IPS-18a (cell line): ENCODE data around the gene PDZD2.

ENCODE experiments used
- H3K27ac ChIP-seq: one replicate; pipeline ENCODE4 v1.5.1; 2013; ENCODE audit warnings: low read length
- H3K27me3 ChIP-seq: one replicate; pipeline ENCODE4 v1.6.1; 2013; ENCODE audit warnings: mild to moderate bottlenecking, low read length; ENCODE audit not compliant: control insufficient read depth, insufficient read depth
- H3K36me3 ChIP-seq: one replicate; pipeline ENCODE4 v1.6.1; 2013; ENCODE audit warnings: low read depth, low read length; ENCODE audit not compliant: control insufficient read depth
- H3K4me1 ChIP-seq: one replicate; pipeline ENCODE4 v1.6.1; 2013; ENCODE audit warnings: low read depth, low read length; ENCODE audit not compliant: control insufficient read depth
- H3K4me3 ChIP-seq: one replicate; pipeline ENCODE4 v1.5.1; 2013; ENCODE audit warnings: low read length
- H3K9ac ChIP-seq: one replicate; pipeline ENCODE4 v1.6.1; 2013; ENCODE audit warnings: mild to moderate bottlenecking, low read length, moderate library complexity
- H3K9me3 ChIP-seq: one replicate; pipeline ENCODE4 v1.6.1; 2013; ENCODE audit warnings: low read depth, low read length; ENCODE audit not compliant: control insufficient read depth

The PDZD2 gene

GRCh38 chr5:31809050-31809870, 170.3 kb downstream of the PDZD2 start:
- no peak overlapping the region for H3K27ac ChIP-seq

GRCh38 chr5:31811210-31811609, 172.3 kb downstream of the PDZD2 start:
- Histone ChIP-seq H3K27ac (no peak overlapping the region), H3K4me3 (no peak overlapping the region), H3K9me3 (no peaks in the 10 kb centered on the region)

More at GRCh38 chr5:31809050-31809870, 170.3 kb downstream of the PDZD2 start:
- no peaks in the 10 kb centered on the region for H3K36me3 ChIP-seq
- no peaks in the 10 kb centered on the region for H3K9me3 ChIP-seq
- H3K9ac ChIP-seq, result no peak overlapping the region
- no peak overlapping the region for H3K4me3 ChIP-seq
- H3K27me3 ChIP-seq, result no peaks in the 10 kb centered on the region
- no peaks in the 10 kb centered on the region for H3K4me1 ChIP-seq

GRCh38 chr5:31815376-31815775, 176.4 kb downstream of the PDZD2 start:
- no peaks in the 10 kb centered on the region for H3K9me3 ChIP-seq
- H3K4me3 ChIP-seq, result no peak overlapping the region
- no peak overlapping the region for H3K27ac ChIP-seq
- H3K9ac ChIP-seq, result no peak overlapping the region
- no peaks in the 10 kb centered on the region for H3K36me3 ChIP-seq
- no peaks in the 10 kb centered on the region for H3K27me3 ChIP-seq
- no peaks in the 10 kb centered on the region for H3K4me1 ChIP-seq

More at GRCh38 chr5:31811210-31811609, 172.3 kb downstream of the PDZD2 start:
- no peak overlapping the region for H3K9ac ChIP-seq
- H3K27me3 ChIP-seq, result no peaks in the 10 kb centered on the region
- H3K4me1 ChIP-seq, result no peaks in the 10 kb centered on the region
- H3K36me3 ChIP-seq, result no peaks in the 10 kb centered on the region

GRCh38 chr5:31819926-31820516, 181.1 kb downstream of the PDZD2 start:
- H3K4me1 ChIP-seq, result no peaks in the 10 kb centered on the region
- no peaks in the 10 kb centered on the region for H3K9me3 ChIP-seq
- H3K27ac ChIP-seq, result no peak overlapping the region
- H3K4me3 ChIP-seq, result no peak overlapping the region
- no peaks in the 10 kb centered on the region for H3K27me3 ChIP-seq
- no peak overlapping the region for H3K9ac ChIP-seq
- H3K36me3 ChIP-seq, result no peaks in the 10 kb centered on the region

GRCh38 chr5:31823472-31823871, 184.5 kb downstream of the PDZD2 start:
- no peaks in the 10 kb centered on the region for H3K36me3 ChIP-seq
- no peaks in the 10 kb centered on the region for H3K9me3 ChIP-seq
- no peaks in the 10 kb centered on the region for H3K4me1 ChIP-seq
- no peak overlapping the region for H3K27ac ChIP-seq
- H3K4me3 ChIP-seq, result no peak overlapping the region
- no peaks in the 10 kb centered on the region for H3K27me3 ChIP-seq
- H3K9ac ChIP-seq, result no peak overlapping the region

- Histone ChIP-seq H3K36me3 (no peaks in the 10 kb centered on the region), H3K9ac (no peak overlapping the region), H3K4me3 (no peak overlapping the region), H3K27ac (no peak overlapping the region), H3K9me3 (no peaks in the 10 kb centered on the region), H3K27me3 (no peaks in the 10 kb centered on the region), H3K4me1 (no peaks in the 10 kb centered on the region)
Observed at GRCh38 chr5:31824869-31825517, 186.1 kb downstream of the PDZD2 start.

GRCh38 chr5:31825518-31826068, 186.7 kb downstream of the PDZD2 start:
- Histone ChIP-seq H3K4me3 (no peak overlapping the region), H3K27ac (no peak overlapping the region), H3K9ac (no peak overlapping the region), H3K4me1 (no peaks in the 10 kb centered on the region), H3K27me3 (no peaks in the 10 kb centered on the region), H3K9me3 (no peaks in the 10 kb centered on the region), H3K36me3 (no peaks in the 10 kb centered on the region)

GRCh38 chr5:31827867-31828266, 188.9 kb downstream of the PDZD2 start:
- Histone ChIP-seq H3K27ac (no peak overlapping the region), H3K9me3 (no peaks in the 10 kb centered on the region), H3K36me3 (no peaks in the 10 kb centered on the region)

GRCh38 chr5:31832966-31833365, 194.0 kb downstream of the PDZD2 start:
- Histone ChIP-seq H3K27ac (no peak overlapping the region), H3K27me3 (no peaks in the 10 kb centered on the region), H3K9ac (no peak overlapping the region), H3K4me1 (no peaks in the 10 kb centered on the region), H3K36me3 (no peaks in the 10 kb centered on the region), H3K9me3 (no peaks in the 10 kb centered on the region), H3K4me3 (no peak overlapping the region)

More at GRCh38 chr5:31827867-31828266, 188.9 kb downstream of the PDZD2 start:
- Histone ChIP-seq H3K4me1 (no peaks in the 10 kb centered on the region), H3K27me3 (no peaks in the 10 kb centered on the region), H3K4me3 (no peak overlapping the region), H3K9ac (no peak overlapping the region)

- Histone ChIP-seq H3K27me3 (no peaks in the 10 kb centered on the region), H3K36me3 (no peaks in the 10 kb centered on the region), H3K4me1 (no peaks in the 10 kb centered on the region), H3K4me3 (no peak overlapping the region), H3K9me3 (no peaks in the 10 kb centered on the region), H3K27ac (no peak overlapping the region), H3K9ac (no peak overlapping the region)
Observed at GRCh38 chr5:31833710-31834109, 194.8 kb downstream of the PDZD2 start.

GRCh38 chr5:31844622-31845345, 205.9 kb downstream of the PDZD2 start:
- Histone ChIP-seq H3K9ac (no peak overlapping the region), H3K4me1 (no peaks in the 10 kb centered on the region), H3K27ac (no peak overlapping the region), H3K9me3 (no peaks in the 10 kb centered on the region), H3K4me3 (no peak overlapping the region), H3K36me3 (no peaks in the 10 kb centered on the region), H3K27me3 (no peaks in the 10 kb centered on the region)
